Measurements from ENCODE around the gene CDYL2. TPM values are rescaled to one million over a fixed set of nuclear protein-coding genes. Genes with fewer than 3 reads are reported as not detected.

The CDYL2 gene
- total RNA-seq, 1 donor from 2014 or later: 5.4 TPM

DNA sequence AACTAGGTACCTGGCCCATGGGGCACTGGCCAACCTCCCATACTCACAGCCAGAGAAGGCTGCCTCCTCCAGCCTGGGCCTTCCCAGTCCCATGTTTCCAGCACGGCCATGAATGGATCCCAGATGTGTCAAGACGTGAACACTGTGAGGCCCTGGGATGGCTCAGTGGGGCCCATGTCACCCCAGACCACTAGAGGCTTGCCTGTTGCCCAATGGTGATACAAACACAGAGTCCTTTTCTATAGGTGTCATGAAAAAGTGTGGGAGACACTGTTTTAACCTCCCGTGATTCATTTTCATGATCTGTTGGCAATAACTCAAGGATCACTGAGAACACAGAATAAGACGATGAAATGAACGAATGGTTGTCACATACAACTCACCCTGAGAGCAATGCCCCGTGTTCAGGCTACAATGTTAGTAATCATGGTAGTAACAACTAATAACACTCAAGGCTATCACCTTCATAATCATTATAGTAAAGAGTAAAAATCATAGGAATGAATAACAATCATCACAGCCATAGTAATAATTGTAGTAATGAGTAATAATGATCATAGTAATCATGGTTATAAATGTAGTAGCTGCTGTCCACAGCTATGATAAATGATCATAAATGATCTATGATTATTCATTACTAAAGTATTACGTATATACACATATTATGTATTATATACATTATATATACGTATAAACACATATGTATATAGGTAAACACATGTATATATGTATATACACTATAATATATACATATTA lies 199.6 kb downstream of the CDYL2 start:
- DNase-seq (ENCODE audit: low spot score) (no peak), ATAC-seq (no peak)

DNA sequence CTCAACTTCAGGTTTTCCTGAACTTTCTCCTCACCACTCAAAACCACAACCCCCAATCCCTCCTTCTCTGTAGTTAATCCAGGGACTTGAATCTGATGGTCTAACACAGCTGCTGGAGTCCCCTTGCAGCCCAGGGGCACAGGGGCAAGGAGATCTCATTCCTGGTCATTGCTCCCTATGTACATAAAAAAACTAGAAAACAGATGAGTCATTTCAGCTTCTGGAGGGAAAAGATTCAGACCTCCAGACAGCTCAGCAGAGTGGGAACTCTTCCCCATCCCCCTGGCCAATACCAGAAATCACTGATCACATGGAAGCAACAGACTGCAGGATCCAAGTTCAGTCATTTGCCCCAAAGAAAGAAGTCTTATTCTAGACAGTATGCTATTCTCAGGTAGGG lies 201.5 kb downstream of the CDYL2 start:
- no peak for DNase-seq (ENCODE audit: low spot score)
- ATAC-seq: no peak

DNA sequence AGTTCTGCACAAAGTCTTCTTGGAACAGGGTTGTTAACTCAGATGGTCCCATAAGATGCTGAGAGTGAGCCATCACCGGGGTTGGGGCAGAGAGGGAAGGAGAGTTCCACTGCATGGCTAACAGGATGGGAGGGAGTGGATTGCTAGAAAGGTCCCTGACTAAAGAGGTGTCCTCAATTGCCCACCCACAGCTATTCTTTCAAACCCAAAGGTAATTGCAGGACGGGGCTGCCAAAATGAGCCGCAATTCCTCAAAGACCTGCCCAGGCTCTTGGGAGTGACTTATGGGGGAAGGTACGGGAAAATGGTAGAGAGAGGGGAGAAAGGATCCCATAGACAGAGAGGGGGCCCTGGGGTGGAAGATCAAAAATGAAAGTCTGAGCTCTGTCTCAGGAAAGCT lies 203.2 kb downstream of the CDYL2 start:
- DNase-seq (ENCODE audit: low spot score) (no peak), ATAC-seq (no peak)

DNA sequence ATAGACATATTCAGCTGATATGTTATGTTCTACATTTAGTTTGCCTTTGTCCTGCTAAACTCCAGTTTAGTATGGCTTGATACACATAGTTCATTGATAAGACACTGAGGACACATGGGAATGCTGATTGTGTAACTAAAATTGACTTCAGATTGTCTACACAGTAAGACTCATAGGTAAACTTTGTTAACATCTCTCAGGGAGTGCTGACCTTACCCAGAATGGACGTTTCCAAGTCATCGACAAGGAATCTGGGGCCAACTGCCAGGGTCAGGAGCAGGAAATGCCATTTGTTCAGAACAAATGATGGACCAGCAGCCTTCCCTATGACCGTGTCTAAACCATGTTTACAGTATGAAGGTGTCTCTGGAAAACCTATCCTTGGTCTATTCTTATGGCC lies 204.9 kb downstream of the CDYL2 start:
- no peak for DNase-seq (ENCODE audit: low spot score)
- ATAC-seq: no peak

DNA sequence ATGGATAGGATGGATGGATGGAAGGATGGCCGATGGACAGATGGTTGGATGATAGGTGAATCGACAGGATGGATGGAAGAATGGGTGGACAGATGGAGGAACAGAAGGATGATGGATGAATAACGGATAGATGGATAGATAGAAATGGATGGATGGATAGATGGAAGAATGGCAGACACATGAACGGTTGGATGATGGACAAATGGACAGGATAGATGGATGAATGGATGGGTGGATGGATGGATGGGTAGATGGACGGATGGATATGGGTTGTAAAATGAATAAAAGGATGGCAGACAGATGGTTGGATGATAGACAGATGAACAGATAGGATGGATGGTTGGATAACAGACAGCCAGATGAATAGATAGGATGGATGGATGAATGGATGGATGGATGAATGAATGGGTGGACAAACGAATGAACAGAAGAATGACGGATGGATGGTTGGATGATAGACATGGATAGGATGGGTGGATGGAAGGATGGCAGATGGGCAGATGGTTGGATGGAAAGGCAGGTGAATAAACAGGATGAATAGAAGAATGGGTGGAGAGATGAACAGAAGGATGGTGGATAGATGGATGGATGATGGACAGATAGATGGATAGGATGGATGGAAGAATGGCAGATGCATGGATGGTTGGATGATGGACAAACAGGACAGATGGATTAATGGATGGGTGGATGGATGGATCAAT lies 207.7 kb downstream of the CDYL2 start:
- DNase-seq (ENCODE audit: low spot score) (no peak), ATAC-seq (no peak)

DNA sequence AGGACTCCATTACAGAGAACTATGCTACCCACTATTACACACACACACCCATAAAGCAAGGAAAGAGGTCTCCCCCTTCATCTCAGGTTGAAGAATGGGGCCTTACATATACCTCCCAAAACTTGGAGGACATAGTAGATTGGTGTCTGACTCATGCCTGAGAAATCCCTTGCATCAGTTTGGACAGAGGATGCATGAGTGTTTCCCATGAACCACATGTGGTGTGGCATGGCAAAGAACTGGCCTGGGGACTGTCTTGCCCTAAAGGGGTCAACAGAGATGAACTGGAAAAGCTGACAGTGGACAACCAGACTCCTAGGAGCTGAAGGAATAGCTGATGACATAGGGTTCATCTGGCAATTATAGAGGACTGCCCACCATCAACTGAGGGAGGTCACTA lies 209.6 kb downstream of the CDYL2 start:
- ATAC-seq (no peak), DNase-seq (ENCODE audit: low spot score) (no peak)

DNA sequence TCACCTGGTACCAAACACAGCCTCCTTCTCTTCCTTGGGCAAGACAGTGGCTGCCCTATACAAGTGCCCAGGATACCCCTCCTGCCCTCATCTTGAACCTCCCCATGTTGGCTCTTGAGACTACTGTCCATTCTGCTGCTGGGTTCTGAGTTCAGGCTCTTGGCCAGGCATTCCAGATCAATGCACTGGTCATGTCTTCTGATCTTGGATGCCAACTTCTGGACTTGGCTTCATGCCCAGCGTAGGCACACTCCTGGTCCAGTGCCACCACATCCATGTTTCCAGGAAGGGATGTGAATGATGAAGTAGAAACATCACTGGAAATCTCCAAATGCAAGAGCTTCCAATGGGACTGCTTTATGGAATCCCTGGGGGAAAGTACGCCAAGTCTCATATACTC lies 212.1 kb downstream of the CDYL2 start:
- ATAC-seq: peak; percentile 75
- peak; percentile 65 for DNase-seq (ENCODE audit: low spot score)

DNA sequence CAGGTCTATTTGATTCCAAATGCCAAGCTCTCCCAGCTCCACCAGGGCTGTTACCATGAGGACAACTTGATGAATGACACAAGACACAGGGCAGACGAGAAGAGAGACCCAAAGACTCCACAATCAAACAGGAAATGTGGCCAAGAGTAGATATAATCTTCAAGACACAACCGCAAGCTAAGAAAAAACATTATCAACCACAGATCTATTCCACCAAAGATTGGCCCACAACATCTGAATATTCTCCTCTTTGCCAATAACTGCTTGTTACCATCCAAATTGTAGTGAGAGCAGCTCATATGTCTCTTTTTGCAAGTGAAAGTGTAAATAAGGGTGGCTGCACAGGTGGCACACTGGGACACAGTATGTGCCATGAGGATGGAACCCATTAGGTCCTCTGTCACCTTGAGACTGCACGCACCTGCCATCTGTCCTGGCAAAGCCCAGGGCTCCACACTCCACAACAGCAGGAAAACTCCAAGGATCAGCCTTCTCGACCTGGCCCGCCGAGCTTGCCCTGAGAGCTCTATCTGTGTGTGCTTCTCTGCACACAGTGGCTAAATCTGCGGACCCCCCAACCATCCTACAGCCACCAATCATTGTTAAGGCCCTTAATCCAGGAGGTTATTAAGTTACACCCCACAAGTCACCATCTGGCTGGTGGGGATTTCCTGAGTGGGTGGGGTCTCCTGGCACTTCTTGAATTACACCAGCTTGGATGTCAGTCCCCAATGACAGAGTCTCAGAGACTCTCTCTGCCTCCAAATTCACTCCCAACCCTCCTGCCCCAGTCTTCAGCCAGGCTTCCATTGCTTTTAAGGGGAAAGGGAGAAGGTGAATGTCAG lies 213.1 kb downstream of the CDYL2 start:
- ATAC-seq (no peak), DNase-seq (ENCODE audit: low spot score) (no peak)

DNA sequence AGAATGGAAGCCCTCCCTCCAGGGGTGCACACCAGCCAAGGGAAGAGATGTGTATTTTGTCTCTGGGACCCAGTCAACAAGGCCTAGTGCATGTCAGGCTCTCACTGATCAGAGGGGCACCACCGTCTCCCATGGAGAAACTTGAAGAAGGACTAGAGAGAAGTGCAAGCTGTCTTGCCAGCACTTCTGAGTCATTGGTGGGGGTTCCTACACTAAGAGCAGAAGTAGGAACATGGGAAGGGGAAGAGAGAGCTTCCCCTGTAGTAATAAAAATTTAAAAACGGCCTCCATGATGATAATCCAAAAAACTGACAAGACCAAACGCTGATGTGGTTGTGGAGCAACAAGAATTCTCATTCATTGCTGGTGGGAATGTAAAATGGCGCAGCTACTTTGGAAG lies 217.3 kb downstream of the CDYL2 start:
- ATAC-seq: no peak
- DNase-seq (ENCODE audit: low spot score): no peak

DNA sequence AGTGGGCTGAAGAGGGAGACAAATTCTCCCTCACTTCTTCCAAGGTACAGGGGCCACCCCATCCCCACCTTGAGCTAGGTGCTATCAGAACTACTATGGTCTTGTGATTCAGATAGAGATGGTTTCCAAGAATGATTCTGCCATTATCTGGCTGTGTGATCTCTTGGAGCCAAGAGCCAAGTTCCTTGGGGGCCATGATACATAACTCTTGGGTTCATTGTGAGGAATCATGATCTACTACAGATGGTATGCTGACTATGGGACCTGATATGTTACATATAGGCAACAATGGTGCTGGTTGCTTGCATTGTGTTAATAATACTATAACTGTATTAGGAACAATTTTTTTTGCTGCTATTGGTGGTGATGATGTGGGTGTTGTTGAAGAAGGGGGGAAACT lies 217.9 kb downstream of the CDYL2 start:
- DNase-seq (ENCODE audit: low spot score) (no peak), ATAC-seq (no peak)

DNA sequence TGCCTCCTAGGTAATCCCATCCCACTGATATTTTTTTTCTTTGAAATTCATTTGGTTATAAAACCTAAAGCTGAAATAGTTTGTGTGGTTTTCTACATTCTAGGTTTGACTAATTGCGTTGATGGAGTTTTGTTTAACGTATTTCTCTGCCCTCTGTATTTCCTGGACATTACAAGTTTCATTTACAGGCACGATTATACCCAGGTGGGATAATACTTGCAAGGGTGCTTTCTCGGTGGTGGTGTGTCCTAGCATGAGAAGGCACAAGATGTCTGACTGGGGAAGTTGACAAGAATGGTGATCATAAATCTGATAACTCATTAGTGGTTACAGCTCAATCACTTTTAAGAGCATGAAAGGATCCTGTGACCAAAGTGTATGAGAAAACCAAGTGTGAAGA lies 218.6 kb downstream of the CDYL2 start:
- no peak for DNase-seq (ENCODE audit: low spot score)
- no peak for ATAC-seq

DNA sequence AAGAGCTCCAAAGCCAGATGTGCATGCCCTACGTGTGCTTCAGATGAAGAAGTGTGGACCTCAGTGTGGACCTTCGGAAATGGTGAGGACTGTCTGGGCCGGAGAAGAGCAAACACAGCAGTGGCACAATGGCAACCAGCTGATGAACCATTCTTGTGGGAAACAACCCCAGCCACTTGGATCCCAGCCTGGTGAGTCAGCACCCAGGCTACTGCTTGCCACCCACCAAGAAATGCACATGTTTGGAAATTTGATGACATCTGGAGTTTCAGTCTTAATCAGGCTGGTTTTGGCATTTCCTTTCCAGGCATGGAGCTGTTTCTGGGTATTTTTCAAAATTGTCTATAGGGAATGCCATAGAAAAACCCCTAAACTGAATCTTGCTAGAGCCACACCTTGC lies 220.9 kb downstream of the CDYL2 start:
- DNase-seq (ENCODE audit: low spot score): no peak
- no peak for ATAC-seq

DNA sequence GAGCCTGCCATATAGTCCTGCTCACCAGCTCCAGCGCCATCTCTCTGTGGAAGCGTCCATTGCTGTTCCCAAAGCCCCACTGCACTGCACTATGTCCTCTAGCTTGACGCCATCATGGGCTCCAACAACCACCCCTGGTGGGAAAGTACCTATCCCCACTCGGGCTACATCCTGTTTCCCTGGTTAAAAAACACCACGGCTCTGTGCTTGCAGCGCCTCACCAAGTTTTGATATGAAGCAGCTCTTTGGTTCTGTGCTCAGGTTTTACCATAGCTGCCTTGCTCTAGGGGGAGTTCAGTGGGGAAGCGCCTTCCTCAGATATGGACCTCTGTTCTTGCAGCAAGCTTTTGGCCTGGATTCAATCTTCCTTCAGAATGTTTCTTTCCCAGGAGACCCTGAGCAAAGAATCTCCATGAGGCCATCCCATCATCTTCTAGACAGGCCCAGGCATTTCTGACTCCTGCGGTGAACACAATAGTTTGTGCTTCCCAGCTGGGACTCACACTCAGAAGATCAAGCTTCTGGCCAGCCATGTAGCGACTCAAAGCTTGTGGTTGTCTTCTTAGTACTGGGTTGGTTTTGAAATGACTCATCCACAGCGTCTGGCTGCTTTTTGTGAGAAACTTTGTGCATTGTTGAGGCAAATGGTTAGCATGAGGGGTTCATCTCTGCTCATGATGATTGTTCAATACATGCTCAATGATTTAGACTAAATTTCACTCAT lies 224.1 kb downstream of the CDYL2 start:
- ATAC-seq (no peak), DNase-seq (ENCODE audit: low spot score) (no peak)

DNA sequence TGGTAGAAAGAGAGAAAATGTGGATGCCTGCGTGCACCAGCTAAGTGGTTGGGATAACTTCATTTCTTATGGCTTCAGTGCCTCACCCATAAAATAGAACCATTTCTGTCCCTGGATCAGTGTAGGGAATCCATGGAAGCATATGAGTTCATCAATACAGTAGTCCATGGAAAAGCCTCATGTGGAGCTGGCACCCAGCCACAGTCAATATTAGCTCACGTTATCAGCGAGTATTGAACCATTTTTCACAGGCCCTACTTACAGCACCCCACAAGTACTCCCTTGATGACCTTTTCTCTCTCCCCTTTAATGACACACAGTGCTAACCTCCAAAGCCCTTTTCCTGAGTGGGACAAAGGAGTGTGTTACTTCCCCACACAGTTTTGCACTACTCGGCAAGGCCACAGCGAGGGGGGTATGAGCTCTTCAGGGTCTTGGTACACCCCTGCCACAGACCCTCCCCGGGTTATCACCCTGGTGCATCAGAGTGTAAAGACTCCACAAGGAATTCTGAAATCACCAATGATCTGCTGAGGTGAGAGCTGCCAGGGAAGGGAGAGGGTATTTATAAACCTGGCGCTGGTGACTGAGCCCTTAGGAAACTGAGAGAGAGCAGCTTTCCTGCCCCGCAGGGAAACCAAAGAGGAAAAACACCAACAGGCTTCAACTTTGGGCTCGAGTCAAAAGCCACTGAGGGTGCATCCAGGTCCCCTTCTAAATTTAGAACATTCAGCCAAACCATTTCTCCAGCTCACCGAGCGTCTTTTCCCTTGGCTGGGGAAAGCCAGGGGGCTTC lies 226.7 kb downstream of the CDYL2 start:
- ATAC-seq (peak; percentile 52), DNase-seq (ENCODE audit: low spot score) (no peak)

DNA sequence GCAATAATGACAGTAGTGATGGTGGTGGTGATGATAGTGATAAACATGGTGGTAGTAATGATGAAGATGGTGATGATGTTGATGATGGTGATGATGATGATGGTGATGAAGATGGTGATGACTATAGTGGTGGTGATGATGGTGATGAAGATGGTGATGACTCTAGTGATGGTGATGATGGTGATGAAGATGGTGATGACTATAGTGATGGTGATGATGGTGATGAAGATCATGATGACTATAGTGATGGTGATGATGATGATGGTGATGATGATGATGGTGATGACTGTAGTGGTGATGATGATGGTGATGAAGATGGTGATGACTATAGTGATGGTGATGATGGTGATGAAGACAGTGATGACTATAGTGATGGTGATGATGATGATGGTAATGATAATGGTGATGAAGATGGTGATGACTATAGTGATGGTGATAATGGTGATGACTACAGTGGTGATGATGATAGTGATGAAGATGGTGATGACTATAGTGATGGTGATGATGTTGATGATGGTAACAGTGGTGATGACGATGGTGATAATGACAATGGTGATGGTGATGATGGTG lies 228.0 kb downstream of the CDYL2 start:
- ATAC-seq: no peak
- no peak for DNase-seq (ENCODE audit: low spot score)

DNA sequence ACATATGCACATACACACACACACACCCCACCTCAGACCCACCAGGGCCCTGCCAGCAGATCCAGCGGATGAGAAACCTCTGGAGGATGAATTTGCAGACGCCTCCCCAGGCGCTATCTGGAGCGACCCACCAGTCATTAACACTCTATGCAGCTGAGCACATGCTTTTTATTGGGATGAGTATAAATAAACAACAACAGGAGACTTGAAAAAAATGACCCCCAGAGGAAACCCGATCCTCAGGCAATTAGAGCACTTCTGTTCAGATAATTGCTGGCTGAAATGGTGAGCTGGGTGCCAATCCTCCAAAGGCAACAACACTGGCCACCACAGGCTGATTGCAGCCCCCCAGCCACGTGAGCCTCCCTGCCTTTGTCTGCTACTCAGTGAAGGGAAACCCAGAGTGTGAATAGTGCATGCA lies 230.7 kb downstream of the CDYL2 start:
- DNase-seq (ENCODE audit: low spot score) (no peak), ATAC-seq (no peak)

DNA sequence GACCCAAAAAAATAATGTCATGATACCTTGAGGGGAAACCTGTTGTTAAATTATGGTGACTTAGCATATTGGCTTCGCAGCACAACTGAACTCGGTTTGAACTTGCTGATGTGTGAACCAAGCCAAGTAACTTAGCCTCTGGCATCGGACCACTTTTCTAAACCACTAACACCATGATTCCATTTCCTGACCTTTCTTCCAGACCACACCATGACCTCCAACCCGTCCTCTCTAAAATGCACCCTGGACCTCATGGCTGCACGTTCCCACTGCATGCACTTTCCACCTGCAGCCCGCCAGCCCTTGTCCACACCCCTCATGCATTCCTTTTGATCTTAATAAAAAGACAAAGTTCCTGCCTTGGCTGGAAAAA lies 234.3 kb downstream of the CDYL2 start:
- ATAC-seq (peak; percentile 76), DNase-seq (ENCODE audit: low spot score) (peak; percentile 51)

DNA sequence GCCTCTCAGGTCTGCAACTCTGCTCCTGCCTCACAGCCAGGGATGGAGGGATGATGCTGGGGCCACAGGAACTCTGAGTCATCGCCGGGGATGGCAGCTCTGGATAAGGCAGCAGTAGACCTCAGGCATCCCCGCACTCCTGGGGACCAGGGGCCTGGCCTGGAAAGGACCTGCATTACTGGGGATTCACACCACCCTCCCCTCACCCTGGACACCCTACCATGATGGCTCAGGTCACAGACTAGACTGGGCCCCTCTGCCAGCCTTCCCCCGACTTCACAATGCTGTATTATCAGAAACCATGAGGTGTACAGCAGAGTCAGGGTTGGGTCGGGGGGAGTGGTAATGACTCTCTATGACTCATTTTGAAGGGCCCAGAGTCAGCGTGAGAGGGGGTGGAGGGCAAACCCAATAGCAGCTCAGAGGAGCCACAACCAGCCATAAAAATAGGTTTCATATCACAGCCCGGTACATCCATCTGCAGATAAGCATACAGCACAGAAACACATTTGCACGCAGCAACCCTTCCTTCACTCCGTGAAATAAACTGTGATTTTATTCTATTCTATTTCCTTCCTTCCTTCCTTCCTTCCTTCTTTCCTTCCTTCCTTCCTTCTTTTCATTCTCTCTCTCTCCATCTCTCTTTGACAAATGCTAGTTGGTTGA lies 234.8 kb downstream of the CDYL2 start:
- DNase-seq (ENCODE audit: low spot score) (no peak), ATAC-seq (no peak)

DNA sequence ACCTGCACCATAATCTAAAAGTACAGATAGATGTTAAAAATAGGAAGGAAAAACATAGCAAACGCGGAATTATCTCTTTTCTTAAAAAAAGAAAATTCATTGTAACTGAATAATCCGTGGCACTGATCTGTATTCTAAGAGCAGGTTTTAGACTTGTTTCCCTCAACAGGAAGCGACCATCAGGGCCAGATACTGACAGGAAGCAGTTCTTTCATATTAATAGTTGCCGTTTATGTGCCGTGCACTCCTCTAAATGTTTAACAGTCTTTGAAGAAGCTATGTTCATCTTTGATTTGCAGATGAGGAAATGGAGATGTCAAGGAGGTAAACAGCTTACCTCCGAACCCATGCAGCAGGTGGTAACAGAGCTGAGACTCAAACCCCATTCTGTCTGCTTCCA lies 240.0 kb downstream of the CDYL2 start:
- DNase-seq (ENCODE audit: low spot score) (no peak), ATAC-seq (no peak)
